ENCODE measurements around the gene ERCC6.
A peak's percentile ranks its signal among the peaks of the same experiment; 100 is the strongest.

Gene ERCC6

GRCh38 chr10:49538381-49539319 lies at the start of gene ERCC6:
ERCC6 (minus strand) TSS chr10:49539121.
- no peak for TF ChIP-seq CTCF (IDR thresholded peaks at IDR 0.05; ENCODE audit: poor library complexity, severe bottlenecking)
- H3K27ac ChIP-seq (ENCODE audit: poor library complexity, severe bottlenecking): peak within 1 kb of the TSS; percentile 82
- peak within 1 kb of the TSS; percentile 64 for H3K4me3 ChIP-seq (ENCODE audit: severe bottlenecking)
- DNase-seq (ENCODE audit: low spot score) (peak; percentile 98), ATAC-seq (ENCODE audit: low read depth) (peak; percentile 91)
- H3K9me3 ChIP-seq (ENCODE audit: severe bottlenecking): peaks cover 2% of the 10 kb centered on the region
- peaks cover 38% of the 10 kb centered on the region for H3K36me3 ChIP-seq (ENCODE audit: low read depth)
- peaks cover 37% of the 10 kb centered on the region for H3K4me1 ChIP-seq (ENCODE audit: insufficient read depth, poor library complexity, severe bottlenecking)
- no peaks in the 10 kb centered on the region for H3K27me3 ChIP-seq (ENCODE audit: insufficient read depth, poor library complexity, severe bottlenecking)

GRCh38 chr10:49587981-49588380 lies 49.1 kb upstream of the ERCC6 start:
- Histone ChIP-seq H3K4me1 (ENCODE audit: insufficient read depth, poor library complexity, severe bottlenecking) (peaks cover 8% of the 10 kb centered on the region), H3K36me3 (ENCODE audit: low read depth) (no peaks in the 10 kb centered on the region), H3K27me3 (ENCODE audit: insufficient read depth, poor library complexity, severe bottlenecking) (no peaks in the 10 kb centered on the region), H3K27ac (ENCODE audit: poor library complexity, severe bottlenecking) (no peak overlapping the region), H3K9me3 (ENCODE audit: severe bottlenecking) (no peaks in the 10 kb centered on the region), H3K4me3 (ENCODE audit: severe bottlenecking) (no peak overlapping the region)
- no peak for TF ChIP-seq CTCF (IDR thresholded peaks at IDR 0.05; ENCODE audit: poor library complexity, severe bottlenecking)
- no peak for DNase-seq (ENCODE audit: low spot score)
- ATAC-seq (ENCODE audit: low read depth): no peak

- H3K27me3 ChIP-seq (ENCODE audit: insufficient read depth, poor library complexity, severe bottlenecking): no peaks in the 10 kb centered on the region
- no peak overlapping the region for H3K27ac ChIP-seq (ENCODE audit: poor library complexity, severe bottlenecking)
- no peak overlapping the region for H3K4me3 ChIP-seq (ENCODE audit: severe bottlenecking)
- H3K4me1 ChIP-seq (ENCODE audit: insufficient read depth, poor library complexity, severe bottlenecking): peaks cover 11% of the 10 kb centered on the region
- no peaks in the 10 kb centered on the region for H3K36me3 ChIP-seq (ENCODE audit: low read depth)
- DNase-seq (ENCODE audit: low spot score): no peak
- ATAC-seq (ENCODE audit: low read depth): peak; percentile 65
- H3K9me3 ChIP-seq (ENCODE audit: severe bottlenecking): no peaks in the 10 kb centered on the region
- TF ChIP-seq CTCF (IDR thresholded peaks at IDR 0.05; ENCODE audit: poor library complexity, severe bottlenecking): no peak
Observed at GRCh38 chr10:49585387-49585786, 46.5 kb upstream of the ERCC6 start.

GRCh38 chr10:49579621-49580020 lies 40.7 kb upstream of the ERCC6 start:
- ATAC-seq (ENCODE audit: low read depth): no peak
- DNase-seq (ENCODE audit: low spot score): no peak
- Histone ChIP-seq H3K9me3 (ENCODE audit: severe bottlenecking) (no peaks in the 10 kb centered on the region), H3K27ac (ENCODE audit: poor library complexity, severe bottlenecking) (no peak overlapping the region), H3K4me3 (ENCODE audit: severe bottlenecking) (no peak overlapping the region), H3K4me1 (ENCODE audit: insufficient read depth, poor library complexity, severe bottlenecking) (peaks cover 4% of the 10 kb centered on the region), H3K36me3 (ENCODE audit: low read depth) (no peaks in the 10 kb centered on the region), H3K27me3 (ENCODE audit: insufficient read depth, poor library complexity, severe bottlenecking) (no peaks in the 10 kb centered on the region)
- TF ChIP-seq CTCF (IDR thresholded peaks at IDR 0.05; ENCODE audit: poor library complexity, severe bottlenecking): no peak

- H3K36me3 ChIP-seq (ENCODE audit: low read depth): no peaks in the 10 kb centered on the region
- no peak for ATAC-seq (ENCODE audit: low read depth)
Observed at GRCh38 chr10:49578392-49578791, 39.5 kb upstream of the ERCC6 start.

More at GRCh38 chr10:49578392-49578791, 39.5 kb upstream of the ERCC6 start:
- DNase-seq (ENCODE audit: low spot score): no peak
- Histone ChIP-seq H3K4me3 (ENCODE audit: severe bottlenecking) (no peak overlapping the region), H3K4me1 (ENCODE audit: insufficient read depth, poor library complexity, severe bottlenecking) (peaks cover 4% of the 10 kb centered on the region), H3K9me3 (ENCODE audit: severe bottlenecking) (no peaks in the 10 kb centered on the region), H3K27ac (ENCODE audit: poor library complexity, severe bottlenecking) (no peak overlapping the region), H3K27me3 (ENCODE audit: insufficient read depth, poor library complexity, severe bottlenecking) (no peaks in the 10 kb centered on the region)
- no peak for TF ChIP-seq CTCF (IDR thresholded peaks at IDR 0.05; ENCODE audit: poor library complexity, severe bottlenecking)
